H54 (cell line): ENCODE results near the gene RARRES2.

Source experiments
- DNase-seq: peaks from one replicate; pipeline ENCODE4 v3.0.0; 2011; ENCODE audit warnings: low spot score, mixed read lengths; ENCODE audit not compliant: insufficient read length
- FAIRE-seq: peaks from 3 replicates; lab custom pipeline; 2011; peaks lifted over from hg19 to GRCh38; lab: Jason Lieb, UNC
- POLR2A ChIP-seq: IDR thresholded peaks from 2 replicates; pipeline ENCODE4 v1.6.1; 2011; ENCODE audit warnings: low read depth, mild to moderate bottlenecking, low read length

The RARRES2 gene

GRCh38 chr7:150372271-150373048 lies 31.0 kb upstream of the RARRES2 start:
- FAIRE-seq: no peak
- no peak for TF ChIP-seq POLR2A

GRCh38 chr7:150371996-150372270 lies 30.5 kb upstream of the RARRES2 start:
- TF ChIP-seq POLR2A: no peak
- no peak for DNase-seq
- no peak for FAIRE-seq

More at GRCh38 chr7:150372271-150373048, 31.0 kb upstream of the RARRES2 start:
- no peak for DNase-seq

- TF ChIP-seq POLR2A: no peak
- FAIRE-seq (no peak), DNase-seq (no peak)
These were observed 29.9 kb upstream of the RARRES2 start for GRCh38 chr7:150371131-150371995.

DNA sequence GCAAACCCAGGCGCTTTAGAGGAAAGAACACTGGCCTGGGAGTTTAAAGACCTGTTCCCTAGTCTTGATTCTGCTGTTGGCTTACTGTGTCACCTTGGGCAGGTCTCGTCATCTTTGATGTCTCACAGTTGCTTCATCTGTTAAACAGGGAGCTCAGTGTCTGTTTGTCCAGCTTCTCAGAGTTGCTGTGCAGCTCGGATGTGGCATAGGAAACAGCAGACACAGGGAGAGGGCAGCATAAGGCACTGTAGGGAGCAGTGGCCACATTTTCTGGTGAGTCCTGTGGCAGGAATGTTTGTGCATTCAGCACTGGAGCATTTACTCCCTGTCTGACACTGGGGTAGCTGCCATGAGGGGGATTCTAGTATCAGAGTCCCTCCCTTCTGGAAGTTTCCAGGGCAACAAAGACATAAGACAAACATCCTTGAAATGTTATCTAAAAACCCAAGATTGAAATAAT lies 29.2 kb upstream of the RARRES2 start:
- no peak for FAIRE-seq
- no peak for TF ChIP-seq POLR2A
- no peak for DNase-seq

DNA sequence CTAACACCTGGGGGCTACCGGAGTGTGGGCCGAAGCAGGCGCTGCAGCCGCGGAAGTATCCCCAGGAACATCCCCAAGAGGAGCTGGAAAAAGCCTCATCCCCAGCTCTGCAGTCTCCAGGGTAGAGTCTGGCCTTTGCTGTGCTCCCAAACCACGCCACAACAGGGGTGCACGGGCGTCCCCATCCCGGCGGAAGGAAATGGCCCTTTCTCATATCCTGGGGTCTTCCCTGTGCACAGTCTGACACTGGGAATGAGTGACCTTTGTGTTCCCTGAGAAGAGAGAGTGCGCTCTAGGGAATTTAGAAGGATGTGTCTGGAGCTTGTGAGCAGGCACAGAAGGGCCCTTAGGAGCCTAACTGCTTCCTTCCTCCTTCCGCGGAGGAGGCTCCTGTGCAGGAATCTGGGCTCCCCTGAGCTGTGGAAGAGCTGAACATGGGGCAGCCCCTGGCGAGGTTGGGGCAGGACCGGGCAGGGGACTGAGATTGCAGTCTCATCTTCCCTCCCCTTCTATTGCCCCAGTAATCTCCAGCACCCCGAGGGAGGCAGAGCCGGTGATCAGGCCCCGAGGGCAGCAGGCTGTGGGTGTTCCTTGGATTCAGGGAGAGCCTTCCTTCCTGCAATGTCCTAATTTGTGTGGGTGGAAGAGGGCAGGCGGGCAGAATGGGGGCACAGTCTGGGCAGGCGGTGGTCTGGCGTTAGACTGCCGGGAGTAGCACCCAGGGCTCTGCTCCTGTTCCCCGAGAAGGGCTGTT lies 28.5 kb upstream of the RARRES2 start:
- TF ChIP-seq POLR2A: no peak
- DNase-seq (no peak), FAIRE-seq (no peak)

DNA sequence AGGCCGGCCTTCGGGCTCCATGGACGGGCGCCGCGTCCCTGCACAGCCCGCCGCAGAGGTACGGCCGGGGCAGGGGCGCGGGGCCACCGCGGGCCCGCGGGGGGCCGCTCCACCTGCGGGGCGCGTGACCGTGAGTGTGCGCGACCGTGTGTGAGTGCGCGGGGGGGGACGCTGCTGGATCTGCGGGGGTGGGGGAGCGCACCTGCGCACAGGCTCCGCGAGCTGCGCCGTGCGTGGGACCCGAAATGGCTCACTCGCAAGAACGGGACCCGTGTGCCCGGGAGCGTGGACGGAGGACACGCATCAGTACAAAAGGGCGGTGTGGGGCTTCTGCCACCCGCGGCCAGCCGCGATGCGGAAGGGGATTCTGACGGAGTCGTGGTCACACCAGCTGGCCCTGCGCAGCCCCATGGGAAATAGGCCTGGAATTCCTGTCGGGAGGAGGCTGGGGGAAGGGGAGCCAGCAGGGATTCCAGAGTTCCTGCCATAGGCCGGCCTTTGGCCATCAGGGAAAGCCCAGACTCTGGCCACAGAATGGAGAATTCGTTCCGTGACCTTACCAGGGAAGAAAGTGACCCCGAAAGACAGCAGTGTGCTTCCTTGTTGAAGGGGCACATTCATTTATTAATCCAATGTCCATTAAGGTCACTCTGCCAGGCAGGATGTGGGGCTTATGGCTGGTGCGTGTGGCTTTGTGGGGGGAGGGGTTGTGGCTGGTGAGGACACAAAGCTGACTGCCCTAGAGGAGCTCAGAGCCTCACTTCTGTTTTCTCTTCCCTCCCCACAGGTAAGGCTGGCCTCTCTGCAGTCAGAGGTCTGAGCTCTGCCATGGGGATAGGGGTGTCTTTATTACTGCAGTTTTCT lies 27.7 kb upstream of the RARRES2 start:
- no peak for FAIRE-seq

DNA sequence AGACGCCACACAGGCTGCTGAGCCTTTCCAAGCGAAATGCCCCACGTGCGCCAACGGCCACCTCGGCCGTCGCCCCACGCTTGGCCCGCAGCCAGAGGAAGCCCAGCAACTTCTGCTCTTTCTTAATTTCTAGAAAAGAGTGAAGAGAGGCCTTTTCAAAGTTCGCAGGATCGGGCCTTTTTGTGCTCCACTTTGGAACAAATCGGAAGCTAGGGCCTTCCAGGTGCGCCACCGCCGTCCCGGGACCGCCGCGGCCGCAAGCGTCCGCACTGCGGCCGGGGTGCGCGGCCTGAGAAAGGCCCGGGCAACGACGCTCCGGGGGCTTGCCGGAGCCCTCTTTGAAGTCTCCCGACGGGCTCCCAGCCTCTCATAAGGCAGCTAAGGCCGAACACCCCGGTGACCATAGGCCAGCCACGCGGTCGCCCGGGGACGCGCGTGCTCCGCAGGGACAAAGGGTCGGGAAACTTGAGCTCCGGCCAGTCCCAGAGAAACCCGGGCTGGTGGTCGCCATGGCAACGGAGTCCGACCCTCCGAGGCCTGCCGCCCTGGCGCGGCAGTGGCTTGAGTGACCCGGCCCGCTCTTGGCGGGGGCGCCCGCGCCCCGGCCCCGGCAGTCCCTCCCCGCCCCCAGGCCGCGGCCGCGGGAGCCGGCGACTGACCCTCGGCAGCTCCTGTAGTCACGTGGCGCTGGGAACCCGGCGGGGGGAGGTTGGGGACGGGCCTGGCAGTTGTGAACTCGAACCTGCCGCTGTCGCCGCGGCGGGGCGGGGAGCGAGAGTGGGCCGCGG lies 26.9 kb upstream of the RARRES2 start, which contains the start of gene REPIN1:
TSS of gene REPIN1 (plus strand) at position 727 of the 788 bp plus-strand sequence. CDS start 890 bp downstream, outside the sequence.
- FAIRE-seq (no peak), DNase-seq (peak; percentile 76)
- peak; percentile 67 for TF ChIP-seq POLR2A

More for the DNA sequence above, 27.7 kb upstream of the RARRES2 start:
- DNase-seq: peak; percentile 90
- peak; percentile 50 for TF ChIP-seq POLR2A

DNA sequence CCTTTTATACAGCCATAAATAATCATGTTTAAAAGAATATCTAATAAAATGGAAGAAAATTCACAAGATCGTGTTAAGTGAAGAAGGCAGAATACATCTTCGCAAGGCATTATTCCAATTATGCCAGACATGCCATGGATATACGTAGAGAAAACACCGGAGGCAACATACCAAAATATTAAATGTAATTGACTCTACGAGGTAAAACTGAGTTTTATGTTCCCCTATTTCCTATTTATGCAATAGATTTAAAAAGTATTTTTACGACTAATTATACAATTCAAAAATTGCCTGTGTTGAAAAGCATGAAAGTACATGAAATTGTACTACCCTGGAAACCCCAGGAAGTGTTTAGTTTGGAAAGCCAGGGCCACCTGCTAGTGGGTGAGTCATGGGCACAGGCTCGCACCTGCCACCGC lies 26.3 kb upstream of the RARRES2 start:
- TF ChIP-seq POLR2A: no peak
- no peak for DNase-seq
- no peak for FAIRE-seq

- FAIRE-seq: no peak
- TF ChIP-seq POLR2A: no peak
- DNase-seq: no peak
These were observed 24.4 kb upstream of the RARRES2 start for GRCh38 chr7:150365673-150366398.

GRCh38 chr7:150365194-150365593 lies 23.8 kb upstream of the RARRES2 start:
- DNase-seq (no peak), FAIRE-seq (no peak)
- TF ChIP-seq POLR2A: no peak

- no peak for TF ChIP-seq POLR2A
- DNase-seq (no peak), FAIRE-seq (no peak)
These were observed 22.4 kb upstream of the RARRES2 start for GRCh38 chr7:150363872-150364271.
